B cell (primary cell): Measurements from ENCODE around the gene TBCD. TPM values are rescaled to one million over a fixed set of nuclear protein-coding genes. Genes with fewer than 3 reads are reported as not detected.

Source experiments
- ATAC-seq: fragments of 200-7000 bp; cut with Tn5 transposase; one replicate; pipeline ENCODE4 v1.10.0; 2021; ENCODE audit warnings: low read depth, mild to moderate bottlenecking, moderate number of reproducible peaks, moderate library complexity
- CTCF ChIA-PET: fragments of 350-600 bp; sonication (Branson Sonifier 250); formaldehyde crosslinking; loops from one replicate; lab custom pipeline; 2021; ENCODE audit warnings: antibody characterized with exemption, inconsistent platforms; lab: Charles Lee
- POLR2A ChIA-PET: fragments of 350-600 bp; sonication (Branson Sonifier 250); formaldehyde crosslinking; loops from one replicate; lab custom pipeline; 2021; ENCODE audit warnings: antibody characterized with exemption; lab: Charles Lee
- DNase-seq: peaks from one replicate; pipeline ENCODE4 v3.0.0; 2013
- H2AFZ ChIP-seq: 2 replicates; pipeline ENCODE4 v1.6.1; 2012; ENCODE audit warnings: mild to moderate bottlenecking, low read depth, low read length; ENCODE audit not compliant: insufficient read depth, poor library complexity, severe bottlenecking
- H3K27ac ChIP-seq, 2 donors: 1 replicate in 1 of 2; 2 replicates in 1 of 2; pipeline ENCODE4 v1.5.1; 2012 to 2013; ENCODE audit warnings: low read length in 2 of 2, mild to moderate bottlenecking in 2 of 2, moderate library complexity in 1 of 2
- H3K27me3 ChIP-seq, 4 experiments: fragments of 200-600 bp in 1 of 4; sonication (generic) in 1 of 4; replicated peaks in 1 of 4; 1 replicate in 2 of 4; 2 replicates in 2 of 4; pipeline versions ENCODE4 v1.6.1 to v1.7.0; 2013 to 2016; ENCODE audit warnings: low read length in 3 of 4, mild to moderate bottlenecking in 2 of 4, mixed read lengths in 1 of 4, moderate library complexity in 1 of 4; ENCODE audit not compliant: insufficient read depth in 4 of 4, control insufficient read depth in 3 of 4; ENCODE audit errors: control extremely low read depth in 1 of 4
- H3K36me3 ChIP-seq, 2 experiments: replicated peaks in 1 of 2; 1 replicate in 1 of 2; 2 replicates in 1 of 2; pipeline versions ENCODE4 v1.6.1 to v1.7.1; 2013; ENCODE audit warnings: low read length in 1 of 2; ENCODE audit not compliant: insufficient read depth in 2 of 2, control insufficient read depth in 1 of 2; ENCODE audit errors: control extremely low read depth in 1 of 2, extremely low read depth in 1 of 2
- H3K4me1 ChIP-seq, 2 donors: fragments of 200-600 bp in 1 of 2; sonication (generic) in 1 of 2; 1 replicate in 1 of 2; 2 replicates in 1 of 2; pipeline versions ENCODE4 v1.5.1 to v1.6.1; 2013 to 2017; ENCODE audit warnings: low read length in 2 of 2; ENCODE audit not compliant: control insufficient read depth in 2 of 2, insufficient read depth in 2 of 2
- H3K4me2 ChIP-seq: replicated peaks from 2 replicates; pipeline ENCODE3; 2012; ENCODE audit warnings: mild to moderate bottlenecking, low read depth, low read length; ENCODE audit not compliant: poor library complexity, severe bottlenecking
- H3K4me3 ChIP-seq, 5 experiments: fragments of 200-600 bp in 1 of 5; sonication (generic) in 1 of 5; 1 replicate in 3 of 5; 2 replicates in 2 of 5; pipeline versions ENCODE4 v1.5.1 to v1.7.0; 2011 to 2016; ENCODE audit warnings: low read length in 4 of 5, mild to moderate bottlenecking in 4 of 5, low read depth in 2 of 5, control low read depth in 1 of 5, moderate library complexity in 1 of 5; ENCODE audit not compliant: insufficient read depth in 1 of 5; ENCODE audit errors: control extremely low read depth in 1 of 5, extremely low read depth in 1 of 5
- H3K79me2 ChIP-seq: fragments of 200-600 bp; sonication (generic); one replicate; pipeline ENCODE4 v1.6.0; 2016; ENCODE audit warnings: low read length; ENCODE audit not compliant: control insufficient read depth, insufficient read depth
- H3K9ac ChIP-seq: fragments of 200-600 bp; sonication (generic); 2 replicates; pipeline ENCODE4 v1.6.1; 2017; ENCODE audit warnings: mild to moderate bottlenecking, low read length, moderate library complexity
- H3K9me3 ChIP-seq, 3 donors: one replicate each; pipeline versions ENCODE4 v1.6.1 to v1.7.1; 2013; ENCODE audit warnings: low read length in 2 of 3; ENCODE audit not compliant: control insufficient read depth in 2 of 3, insufficient read depth in 1 of 3; ENCODE audit errors: control extremely low read depth in 1 of 3
- H4K20me1 ChIP-seq: 2 replicates; pipeline ENCODE4 v1.6.0; 2012; ENCODE audit warnings: mild to moderate bottlenecking, low read length; ENCODE audit not compliant: insufficient read depth, control insufficient read depth, poor library complexity, severe bottlenecking
- H3K27ac Mint-ChIP-seq: one replicate; pipeline ENCODE4 v1.8.0; 2021; ENCODE audit warnings: mixed read lengths
- H3K27me3 Mint-ChIP-seq: one replicate; pipeline ENCODE4 v1.8.0; 2021; ENCODE audit warnings: mixed read lengths
- H3K4me1 Mint-ChIP-seq: one replicate; pipeline ENCODE4 v1.8.0; 2021; ENCODE audit warnings: mixed read lengths
- H3K4me3 Mint-ChIP-seq: one replicate; pipeline ENCODE4 v1.8.0; 2021; ENCODE audit warnings: mixed read lengths
- H3K9me3 Mint-ChIP-seq: one replicate; pipeline ENCODE4 v1.8.0; 2022; ENCODE audit warnings: mixed read lengths; ENCODE audit not compliant: insufficient read depth
- CTCF ChIP-seq: fragments of 200-600 bp; IDR thresholded peaks from one replicate; pipeline ENCODE4 v1.8.0; 2022; ENCODE audit warnings: antibody characterized with exemption, mild to moderate bottlenecking
- EZH2 ChIP-seq: IDR thresholded peaks from 2 replicates; pipeline ENCODE4 v1.6.1; 2012; ENCODE audit warnings: borderline replicate concordance, low read depth, mild to moderate bottlenecking, moderate library complexity, low read length; ENCODE audit not compliant: insufficient read depth, poor library complexity, severe bottlenecking
- WGBS: methylation state at CpG from one replicate; pipeline ENCODE4 v1.1.5; 2013; ENCODE audit warnings: missing lambda C conversion rate; ENCODE audit not compliant: insufficient coverage; 5-methylcytosine and 5-hydroxymethylcytosine counted together
- intact Hi-C: fragments of 100-400 bp; cut with micrococcal nuclease; formaldehyde crosslinking; loops from one replicate; pipeline ENCODE4 v1.10.0; 2022
- polyA plus RNA-seq: library from polyadenylated mRNA; depleted of rRNA; stranded (reverse); fragments of >200 nt; gene quantifications from 2 replicates; pipeline ENCODE4 v1.2.3, GENCODE V29; 2012
- total RNA-seq, 2 donors: library from RNA; stranded (reverse); fragments of 120-200 nt in 1 of 2; gene quantifications; 1 replicate in 1 of 2; 2 replicates in 1 of 2; pipeline versions ENCODE4 v1.2.3 to v1.2.4, GENCODE V29; 2013 to 2022

Gene TBCD
- total and polyA plus RNA-seq, 2 donors (not counting 1 experiment from before 2014, with no cell fraction given), result 60.8 to 101 TPM

- intact Hi-C loops, result no loop called here
- Histone ChIP-seq H2AFZ (no peak overlapping the region), H4K20me1 (no peaks in the 10 kb centered on the region), H3K4me2 (no peak overlapping the region), H3K9ac (no peak overlapping the region), H3K27me3 (no peaks in the 10 kb centered on the region), H3K27ac (no peak overlapping the region), H3K79me2 (no peaks in the 10 kb centered on the region), H3K9me3 (peaks cover 0 to 12% (median 6%) of the 10 kb centered on the region in 3 donors), H3K4me3 (no peak overlapping the region), H3K36me3 (peaks cover 0 to 7% of the 10 kb centered on the region in 2 experiments), H3K4me1 (peaks cover 18 to 19% of the 10 kb centered on the region in 2 donors)
- H3K9me3 Mint-ChIP-seq, result peaks cover 6% of the 10 kb centered on the region
- no peak for ATAC-seq
- 95% methylated on average over 5 of the region's 5 CpGs for WGBS
- H3K4me1 Mint-ChIP-seq, result peaks cover 24% of the 10 kb centered on the region
- no peaks in the 10 kb centered on the region for H3K27me3 Mint-ChIP-seq
- CTCF ChIA-PET, result no interaction called here
- no peak overlapping the region for H3K4me3 Mint-ChIP-seq
- no peak for DNase-seq
- TF ChIP-seq CTCF (peak; percentile 9), EZH2 (no peak)
- H3K27ac Mint-ChIP-seq, result no peak overlapping the region
- POLR2A ChIA-PET, result no interaction called here
Measured at GRCh38 chr17:82823004-82823403, 71.1 kb downstream of the TBCD start.

DNA sequence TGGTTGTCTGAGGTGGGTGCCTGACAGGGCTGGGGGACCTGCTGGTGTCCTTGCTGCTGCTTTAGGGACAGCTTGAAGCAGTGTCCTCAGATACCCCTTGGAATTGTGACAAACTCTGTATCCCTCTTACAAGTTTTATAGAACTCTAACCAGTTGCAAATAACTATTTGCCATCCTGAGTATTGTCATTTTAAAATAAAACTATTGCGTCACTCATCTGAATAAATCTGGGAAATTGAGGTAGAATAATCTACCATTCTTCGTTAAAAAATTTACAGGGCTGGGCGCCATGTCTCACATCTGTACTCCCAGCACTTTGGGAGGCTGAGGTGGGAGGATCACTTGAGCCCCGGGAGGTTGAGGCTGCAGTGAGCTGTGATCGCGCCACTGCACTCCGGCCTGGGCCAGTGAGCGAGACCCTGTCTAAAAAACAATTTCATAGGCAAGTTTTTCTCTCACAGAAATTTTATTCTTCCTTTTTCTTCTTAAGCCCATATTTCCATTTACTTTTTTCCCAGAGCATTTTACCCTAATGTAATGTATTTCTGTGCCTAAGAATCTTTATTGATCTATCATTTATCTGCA is 73.8 kb downstream of the TBCD start:
- ChIA-PET CTCF (no interaction called here), POLR2A (no interaction called here)
- Mint-ChIP-seq H3K27me3 (no peaks in the 10 kb centered on the region), H3K4me3 (no peak overlapping the region), H3K4me1 (peaks cover under 1% of the 10 kb centered on the region), H3K27ac (no peak overlapping the region), H3K9me3 (no peaks in the 10 kb centered on the region)
- no peak overlapping the region for H3K9ac ChIP-seq
- TF ChIP-seq CTCF, result no peak
- TF ChIP-seq EZH2, result no peak
- no peaks in the 10 kb centered on the region for H3K79me2 ChIP-seq
- DNase-seq (no peak), ATAC-seq (no peak)
- no peak overlapping the region for H3K4me3 ChIP-seq
- WGBS, result 100% methylated on average over 2 of the region's 8 CpGs
- intact Hi-C loops, result no loop called here
- no peak overlapping the region for H3K4me2 ChIP-seq
- peaks cover 0 to 11% of the 10 kb centered on the region in 2 experiments for H3K36me3 ChIP-seq
- no peaks in the 10 kb centered on the region for H3K4me1 ChIP-seq
- H4K20me1 ChIP-seq, result no peaks in the 10 kb centered on the region
- H3K9me3 ChIP-seq, result peaks cover 0 to 3% (median 2%) of the 10 kb centered on the region in 3 donors
- H3K27ac ChIP-seq, result no peak overlapping the region
- H3K27me3 ChIP-seq, result no peaks in the 10 kb centered on the region
- no peak overlapping the region for H2AFZ ChIP-seq
